H1 (cell line): ENCODE data around the gene CPA4. TPM values are rescaled to one million over a fixed set of nuclear protein-coding genes. Genes with fewer than 3 reads are reported as not detected.

Experiments used
- CTCF ChIA-PET: fragments of 300-600 bp; sonication (Branson Sonifier 250); formaldehyde crosslinking; loops from one replicate; lab custom pipeline; 2021; ENCODE audit not compliant: partially characterized antibody; lab: Charles Lee
- POLR2A ChIA-PET: fragments of 300-600 bp; sonication (Branson Sonifier 250); formaldehyde crosslinking; loops from one replicate; lab custom pipeline; 2021; ENCODE audit warnings: inconsistent platforms; ENCODE audit not compliant: partially characterized antibody; lab: Charles Lee
- DNase-seq, 2 experiments: peaks; one replicate each; pipeline versions ENCODE4 v3.0.0 to v3.0.0-alpha.2; 2010 to 2022; ENCODE audit warnings: low spot score in 2 of 2, low read depth in 1 of 2, mixed read lengths in 1 of 2
- FAIRE-seq: peaks from 2 replicates; lab custom pipeline; 2011; peaks lifted over from hg19 to GRCh38; lab: Jason Lieb, UNC
- H2AFZ ChIP-seq: 2 replicates; pipeline ENCODE4 v1.8.1; 2012; ENCODE audit warnings: low read length, inconsistent platforms
- H2AK5ac ChIP-seq: 2 replicates; pipeline ENCODE4 v1.6.1; 2013; ENCODE audit warnings: low read depth, low read length
- H2BK120ac ChIP-seq: replicated peaks from 2 replicates; pipeline ENCODE3; 2013; ENCODE audit warnings: low read depth, low read length, inconsistent platforms
- H2BK12ac ChIP-seq: 2 replicates; pipeline ENCODE4 v1.6.1; 2013; ENCODE audit warnings: low read depth, low read length
- H2BK15ac ChIP-seq: 2 replicates; pipeline ENCODE4 v1.6.1; 2013; ENCODE audit warnings: low read length
- H2BK20ac ChIP-seq: 2 replicates; pipeline ENCODE4 v1.6.1; 2013; ENCODE audit warnings: low read length
- H2BK5ac ChIP-seq: 2 replicates; pipeline ENCODE4 v1.6.1; 2013; ENCODE audit warnings: low read depth, low read length
- H3K14ac ChIP-seq: 2 replicates; pipeline ENCODE4 v1.6.1; 2013; ENCODE audit warnings: inconsistent platforms; ENCODE audit not compliant: insufficient read length
- H3K18ac ChIP-seq: 2 replicates; pipeline ENCODE4 v1.6.1; 2013; ENCODE audit warnings: low read length; ENCODE audit errors: extremely low read depth
- H3K23ac ChIP-seq: 2 replicates; pipeline ENCODE4 v1.6.1; 2013; ENCODE audit warnings: inconsistent platforms; ENCODE audit not compliant: insufficient read length
- H3K23me2 ChIP-seq: 2 replicates; pipeline ENCODE4 v1.6.1; 2013; ENCODE audit warnings: low read depth, low read length
- H3K27ac ChIP-seq: 2 replicates; pipeline ENCODE4 v1.6.1; 2011; ENCODE audit warnings: low read depth, low read length, inconsistent platforms
- H3K27me3 ChIP-seq, 4 experiments: replicated peaks in 1 of 4; 1 replicate in 1 of 4; 2 replicates in 3 of 4; pipeline versions ENCODE4 v1.6.1 to v1.8.1; 2011 to 2013; ENCODE audit warnings: low read length in 3 of 4, mild to moderate bottlenecking in 3 of 4, inconsistent platforms in 2 of 4, mixed read lengths in 2 of 4, moderate library complexity in 1 of 4; ENCODE audit not compliant: control insufficient read depth in 3 of 4, insufficient read depth in 3 of 4; ENCODE audit errors: extremely low read depth in 1 of 4
- H3K36me3 ChIP-seq, 4 experiments: 2 replicates each; pipeline versions ENCODE4 v1.6.1 to v1.8.1; 2011 to 2013; ENCODE audit warnings: mild to moderate bottlenecking in 4 of 4, low read length in 3 of 4, moderate library complexity in 2 of 4, control low read depth in 1 of 4, inconsistent platforms in 1 of 4; ENCODE audit not compliant: insufficient read depth in 4 of 4, control insufficient read depth in 2 of 4
- H3K4ac ChIP-seq: replicated peaks from 2 replicates; pipeline ENCODE3; 2013; ENCODE audit warnings: low read length, low read depth, mixed read lengths, inconsistent platforms; ENCODE audit not compliant: insufficient read length
- H3K4me1 ChIP-seq, 4 experiments: replicated peaks in 1 of 4; 1 replicate in 1 of 4; 2 replicates in 3 of 4; pipeline versions ENCODE4 v1.6.1 to v1.8.1; 2011 to 2013; ENCODE audit warnings: low read length in 3 of 4, inconsistent platforms in 2 of 4, mixed read lengths in 1 of 4; ENCODE audit not compliant: insufficient read depth in 4 of 4, control insufficient read depth in 3 of 4
- H3K4me2 ChIP-seq, 2 experiments: 2 replicates each; pipeline versions ENCODE4 v1.6.1 to v1.8.1; 2011 to 2013; ENCODE audit warnings: low read depth in 2 of 2, low read length in 2 of 2, control low read depth in 1 of 2, inconsistent platforms in 1 of 2, mild to moderate bottlenecking in 1 of 2; ENCODE audit not compliant: insufficient read depth in 1 of 2
- H3K4me3 ChIP-seq, 4 experiments: fragments of 200-600, 300-600 bp in 1 of 4; sonication (generic), shearing (Covaris generic), sonication (Bioruptor Twin) in 1 of 4; 2 replicates each; pipeline versions ENCODE4 v1.5.1 to v1.8.1; 2011 to 2016; ENCODE audit warnings: low read length in 4 of 4, low read depth in 3 of 4, control low read depth in 2 of 4, inconsistent platforms in 2 of 4, mild to moderate bottlenecking in 2 of 4, mixed read lengths in 1 of 4, moderate library complexity in 1 of 4; ENCODE audit not compliant: insufficient read depth in 2 of 4; ENCODE audit errors: extremely low read depth in 1 of 4
- H3K56ac ChIP-seq: replicated peaks from 2 replicates; pipeline ENCODE3; 2013; ENCODE audit warnings: low read depth, mild to moderate bottlenecking, mixed read lengths, low read length, inconsistent platforms; ENCODE audit not compliant: insufficient read length
- H3K79me1 ChIP-seq: 2 replicates; pipeline ENCODE4 v1.6.1; 2013; ENCODE audit warnings: low read depth, low read length, control low read depth
- H3K79me2 ChIP-seq, 2 experiments: 2 replicates each; pipeline versions ENCODE4 v1.6.1 to v1.8.1; 2012 to 2013; ENCODE audit warnings: low read length in 2 of 2, mild to moderate bottlenecking in 2 of 2, inconsistent platforms in 1 of 2; ENCODE audit not compliant: insufficient read depth in 2 of 2, control insufficient read depth in 1 of 2
- H3K9ac ChIP-seq, 4 experiments: replicated peaks in 1 of 4; 1 replicate in 1 of 4; 2 replicates in 3 of 4; pipeline versions ENCODE4 v1.6.1 to v1.8.1; 2011 to 2013; ENCODE audit warnings: low read depth in 3 of 4, low read length in 3 of 4, control low read depth in 2 of 4, mild to moderate bottlenecking in 2 of 4, moderate library complexity in 2 of 4, inconsistent platforms in 1 of 4; ENCODE audit errors: extremely low read depth in 1 of 4
- H3K9me3 ChIP-seq, 2 experiments: 2 replicates each; pipeline versions ENCODE4 v1.6.1 to v1.8.1; 2012 to 2013; ENCODE audit warnings: mild to moderate bottlenecking in 2 of 2, moderate library complexity in 2 of 2, control low read depth in 1 of 2, inconsistent platforms in 1 of 2, low read depth in 1 of 2, low read length in 1 of 2, mixed read lengths in 1 of 2; ENCODE audit not compliant: insufficient read depth in 2 of 2
- H4K20me1 ChIP-seq, 2 experiments: replicated peaks in 1 of 2; 2 replicates each; pipeline versions ENCODE3 to v1.8.1; 2011 to 2013; ENCODE audit warnings: inconsistent platforms in 2 of 2, low read length in 2 of 2, mild to moderate bottlenecking in 1 of 2; ENCODE audit not compliant: insufficient read depth in 2 of 2, control insufficient read depth in 1 of 2
- H4K5ac ChIP-seq: 2 replicates; pipeline ENCODE4 v1.6.1; 2013; ENCODE audit warnings: low read length, low read depth, mixed read lengths, inconsistent platforms; ENCODE audit not compliant: insufficient read length
- H4K8ac ChIP-seq: 2 replicates; pipeline ENCODE4 v1.8.0; 2013; ENCODE audit warnings: mild to moderate bottlenecking, moderate library complexity, low read length, inconsistent platforms; ENCODE audit not compliant: insufficient read depth; ENCODE audit errors: extremely low read depth
- H4K91ac ChIP-seq: replicated peaks from 2 replicates; pipeline ENCODE3; 2013; ENCODE audit warnings: low read length, mixed read lengths, inconsistent platforms; ENCODE audit not compliant: insufficient read length
- BACH1 ChIP-seq: IDR thresholded peaks from 2 replicates; pipeline ENCODE4 v1.6.1; 2012; ENCODE audit warnings: low read length, improper control_type of control experiment
- CEBPB ChIP-seq: IDR thresholded peaks from 2 replicates; pipeline ENCODE4 v1.6.1; 2012; ENCODE audit warnings: low read depth, low read length
- CREB1 ChIP-seq: IDR thresholded peaks from 2 replicates; pipeline ENCODE4 v1.6.1; 2012; ENCODE audit warnings: inconsistent platforms
- GTF2F1 ChIP-seq: IDR thresholded peaks from 2 replicates; pipeline ENCODE4 v1.6.1; 2012; ENCODE audit warnings: low read depth, low read length, improper control_type of control experiment, borderline replicate concordance
- HDAC2 ChIP-seq, 2 experiments: fragments of 300-600 bp in 1 of 2; sonication (generic) in 1 of 2; IDR thresholded peaks; 2 replicates each; pipeline ENCODE4 v1.6.1; 2011 to 2012; ENCODE audit warnings: low read depth in 2 of 2, low read length in 2 of 2, mild to moderate bottlenecking in 2 of 2, moderate library complexity in 2 of 2, borderline replicate concordance in 1 of 2, inconsistent platforms in 1 of 2
- JUND ChIP-seq: IDR thresholded peaks from 2 replicates; pipeline ENCODE4 v1.6.1; 2011; ENCODE audit warnings: mild to moderate bottlenecking, improper control_type of control experiment, low read length
- KDM4A ChIP-seq: IDR thresholded peaks from one replicate; pipeline ENCODE4 v1.7.1; 2012; ENCODE audit warnings: low read depth, mild to moderate bottlenecking, moderate library complexity, low read length, inconsistent platforms; ENCODE audit not compliant: severe bottlenecking
- PHF8 ChIP-seq: fragments of 200-600 bp; sonication (generic); conservative IDR thresholded peaks from 2 replicates; pipeline ENCODE4 v1.7.1; 2012; ENCODE audit warnings: low read depth, mild to moderate bottlenecking, inconsistent platforms, low read length, moderate library complexity
- RNF2 ChIP-seq: fragments of 200-900, 300-1000 bp; sonication (generic); IDR thresholded peaks from 2 replicates; pipeline ENCODE4 v1.7.1; 2016; ENCODE audit warnings: borderline replicate concordance, low read depth, mild to moderate bottlenecking, antibody characterized with exemption, low read length; ENCODE audit not compliant: poor library complexity, severe bottlenecking; ENCODE audit errors: missing control alignments
- SIX5 ChIP-seq: IDR thresholded peaks from 2 replicates; pipeline ENCODE4 v1.6.1; 2011; ENCODE audit warnings: mild to moderate bottlenecking, low read depth, low read length
- SRF ChIP-seq: IDR thresholded peaks from 2 replicates; pipeline ENCODE4 v1.6.1; 2011; ENCODE audit warnings: mild to moderate bottlenecking, low read depth, low read length, moderate library complexity
- TAF7 ChIP-seq: optimal IDR thresholded peaks from 2 replicates; pipeline ENCODE3; 2011; ENCODE audit warnings: low read depth, mild to moderate bottlenecking, inconsistent platforms, low read length, moderate library complexity, borderline replicate concordance
- TEAD4 ChIP-seq: IDR thresholded peaks from 2 replicates; pipeline ENCODE4 v1.6.1; 2012; ENCODE audit warnings: low read depth, low read length, inconsistent platforms, mixed read lengths
- YY1 ChIP-seq: IDR thresholded peaks from 2 replicates; pipeline ENCODE4 v1.6.1; 2011; ENCODE audit warnings: low read depth, mild to moderate bottlenecking, low read length
- WGBS, 2 experiments: shearing (Covaris generic) in 1 of 2; methylation state at CpG; one replicate each; pipeline versions ENCODE4 v1.1.6 to v1.1.7; 2013 to 2015; ENCODE audit warnings: low lambda C conversion rate in 2 of 2, mixed read lengths in 2 of 2, inconsistent platforms in 1 of 2, low coverage in 1 of 2, missing lambda C conversion rate in 1 of 2; ENCODE audit not compliant: insufficient replicate concordance in 2 of 2, insufficient coverage in 1 of 2, insufficient read length in 1 of 2; ENCODE audit errors: extremely low coverage in 1 of 2, missing lambda C conversion rate in 1 of 2; 5-methylcytosine and 5-hydroxymethylcytosine counted together
- polyA plus RNA-seq, 7 experiments: library from polyadenylated mRNA; depleted of rRNA in 3 of 7; stranded (reverse) in 5 of 7; unstranded in 2 of 7; fragments of >200 nt in 5 of 7; fragments of 200-250 nt in 2 of 7; gene quantifications; 1 replicate in 5 of 7; 2 replicates in 1 of 7; 4 replicates in 1 of 7; pipeline versions ENCODE4 v1.2.1 to v1.2.3, GENCODE V29; 2011 to 2013; ENCODE audit warnings: missing spikeins in 2 of 7, mixed read lengths in 2 of 7
- total RNA-seq: library from RNA; stranded (reverse); fragmentation: NEBNext Ultra II Directional; extraction: Animal tissue kit (Norgen Biotek cat#: 25700); gene quantifications from 2 replicates; pipeline ENCODE4 v1.2.1, GENCODE V29; 2021

CPA4 gene
- total and polyA plus RNA-seq, 2 of the 8 experiments (the other 6 are each of a cell fraction or from before 2014, with no cell fraction given) = 0.03 TPM; not detected in 1

DNA sequence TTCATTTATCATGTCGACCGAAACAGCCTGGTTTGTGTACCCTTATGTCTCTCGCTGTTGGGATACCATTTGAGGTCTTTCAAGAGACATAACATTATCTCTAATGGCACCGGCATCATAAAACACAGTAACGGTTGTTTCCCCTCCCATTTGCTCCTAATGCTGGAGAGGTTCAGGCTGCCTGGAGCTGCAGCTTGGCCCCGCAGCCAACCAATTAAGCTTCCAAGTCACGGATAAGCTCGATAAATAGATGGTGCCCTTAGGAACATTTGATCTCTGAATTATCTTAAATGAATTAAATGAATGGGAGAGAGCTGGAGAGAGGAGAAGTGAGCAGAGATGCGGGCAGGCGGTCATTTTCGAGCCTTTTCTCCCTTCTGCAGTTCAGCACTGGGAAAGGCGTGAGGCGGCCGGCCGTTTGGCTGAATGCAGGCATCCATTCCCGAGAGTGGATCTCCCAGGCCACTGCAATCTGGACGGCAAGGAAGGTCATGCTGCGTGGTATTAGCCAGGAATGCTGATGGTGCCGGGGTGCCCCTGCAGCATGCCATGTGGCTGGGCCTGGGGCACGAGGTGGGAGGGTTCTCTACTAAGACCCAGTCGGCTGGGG lies 12.6 kb downstream of the CPA4 start:
- no peak overlapping the region for H4K8ac ChIP-seq
- H3K9me3 ChIP-seq = no peaks in the 10 kb centered on the region
- H2BK120ac ChIP-seq = no peak overlapping the region
- WGBS, 2 experiments = 90% methylated on average over 17 of the region's 21 CpGs; no CpG with 5 or more reads in 1 of the 2 experiments
- H2BK5ac ChIP-seq = no peak overlapping the region
- no peaks in the 10 kb centered on the region for H3K27me3 ChIP-seq
- H2BK20ac ChIP-seq = no peak overlapping the region
- no peak overlapping the region for H2AK5ac ChIP-seq
- ChIA-PET POLR2A (no interaction called here), CTCF (interaction anchor here (0.6 to 1.2 kb wide), 6 partner anchors 8 to 119 kb away, joined by 3 to 4 read pairs (median 3); no protein-coding TSS in a partner anchor)
- no peaks in the 10 kb centered on the region for H3K79me2 ChIP-seq
- H3K9ac ChIP-seq = no peak overlapping the region
- no peaks in the 10 kb centered on the region for H3K79me1 ChIP-seq
- H3K4me2 ChIP-seq = no peak overlapping the region
- H4K91ac ChIP-seq = no peak overlapping the region
- no peak overlapping the region for H3K27ac ChIP-seq
- no peak overlapping the region for H2AFZ ChIP-seq
- H3K4ac ChIP-seq = no peak overlapping the region
- H3K4me3 ChIP-seq = no peak overlapping the region
- no peak overlapping the region for H2BK12ac ChIP-seq
- no peak overlapping the region for H3K18ac ChIP-seq
- H3K4me1 ChIP-seq = no peaks in the 10 kb centered on the region
- no peak overlapping the region for H3K56ac ChIP-seq
- no peaks in the 10 kb centered on the region for H3K36me3 ChIP-seq
- FAIRE-seq (no peak), DNase-seq (no peak)
- H3K14ac ChIP-seq = no peak overlapping the region
- no peaks in the 10 kb centered on the region for H3K23me2 ChIP-seq
- no peak overlapping the region for H4K5ac ChIP-seq
- no peak overlapping the region for H2BK15ac ChIP-seq
- H3K23ac ChIP-seq = no peak overlapping the region
- no peaks in the 10 kb centered on the region for H4K20me1 ChIP-seq
- TF ChIP-seq TEAD4 (no peak), HDAC2 (IDR thresholded peaks at IDR 0.05; ENCODE audit: borderline replicate concordance in 1 of 2, low read depth in 2 of 2, low read length in 2 of 2) (no peak), BACH1 (no peak), GTF2F1 (no peak), TAF7 (no peak), RNF2 (no peak), SRF (no peak), CREB1 (no peak), PHF8 (no peak), JUND (no peak), YY1 (no peak), CEBPB (no peak), SIX5 (no peak), KDM4A (no peak)
